Measurements from ENCODE around the gene PIK3C2G.

DNA sequence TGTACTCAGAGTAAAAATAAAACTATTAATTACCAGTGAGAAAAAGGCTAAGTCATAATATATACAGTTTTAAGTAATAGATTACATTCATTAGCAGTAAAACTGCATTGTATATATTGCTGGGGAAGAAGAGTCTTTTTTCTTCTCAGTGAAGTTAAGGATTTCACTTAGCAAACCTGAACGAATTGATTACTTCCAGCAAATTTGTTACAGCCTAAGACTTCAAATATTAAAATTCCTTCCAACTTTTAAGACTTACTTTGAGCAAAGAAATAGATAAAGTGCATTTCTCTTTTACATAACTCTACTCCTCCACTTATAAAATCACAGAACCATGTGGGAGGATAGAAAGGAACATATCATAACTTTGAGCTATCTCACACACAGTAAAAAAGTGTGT is 43.3 kb downstream of the PIK3C2G start:
- TF ChIP-seq EZH2 (IDR thresholded peaks at IDR 0.05; ENCODE audit: insufficient read depth, poor library complexity, severe bottlenecking) (no peak), EZH2phosphoT487 (IDR thresholded peaks at IDR 0.05; ENCODE audit: insufficient read depth, low read depth) (no peak)
